ENCODE measurements around the gene UBE2Q2. TPM values are rescaled to one million over a fixed set of nuclear protein-coding genes. Genes with fewer than 3 reads are reported as not detected.
"Not testable (repeated sequence)": the region's sequence is repeated elsewhere in the genome, so short reads cannot be mapped to it uniquely, and the experiment has no call there.

The UBE2Q2 gene
- polyA plus RNA-seq, 1 donor (not counting 4 experiments of a cell fraction or from before 2014, with no cell fraction given), result 33.9 TPM

DNA sequence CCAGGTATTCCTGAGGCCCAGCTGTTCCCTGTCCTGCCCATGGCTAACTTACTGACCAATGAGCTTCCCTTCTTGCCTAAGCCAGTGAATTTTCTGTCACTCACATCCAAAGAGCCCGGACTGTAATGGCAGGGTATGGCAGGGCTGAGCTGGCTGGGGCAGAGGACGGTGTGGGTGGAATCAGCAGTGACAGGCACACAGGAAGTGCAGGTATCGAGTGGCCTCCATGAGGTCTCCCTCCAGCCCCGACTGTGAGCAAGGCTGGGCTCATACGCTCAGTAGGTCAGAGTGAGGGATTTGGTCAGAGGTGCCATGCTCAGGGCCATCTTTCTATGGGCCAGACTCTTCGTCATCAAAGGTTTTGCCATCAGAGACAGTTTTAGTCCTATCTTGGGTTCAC, 35.2 kb upstream of the UBE2Q2 start:
- H3K9ac ChIP-seq (ENCODE audit: control insufficient read depth, extremely low read depth, insufficient read depth, low read length); H3K36me3 ChIP-seq (ENCODE audit: control insufficient read depth in 2 of 2, extremely low read depth in 1 of 2, insufficient read depth in 2 of 2, low read length in 2 of 2); H3K4me3 ChIP-seq (ENCODE audit: control insufficient read depth in 2 of 3, extremely low read depth in 1 of 3, insufficient read depth in 2 of 3, low read depth in 1 of 3, low read length in 3 of 3); H2AFZ ChIP-seq (ENCODE audit: control insufficient read depth, low read length); H3K27ac ChIP-seq (ENCODE audit: control insufficient read depth, insufficient read depth, low read length); H4K20me1 ChIP-seq (ENCODE audit: control insufficient read depth, extremely low read depth, insufficient read depth, low read length); DNase-seq (ENCODE audit: low read depth, low spot score); H3K27me3 ChIP-seq (ENCODE audit: control insufficient read depth, extremely low read depth, insufficient read depth, low read length); H3K79me2 ChIP-seq (ENCODE audit: control insufficient read depth, insufficient read depth, low read length); H3K9me1 ChIP-seq (ENCODE audit: control insufficient read depth, extremely low read depth, insufficient read depth, low read length); H3K9me3 ChIP-seq (ENCODE audit: control insufficient read depth, low read depth, low read length); dilution Hi-C loops (cut with MboI; ENCODE audit: extremely low pct_ligation_motif_present, low sequenced_read_pairs); FAIRE-seq; H3K4me1 ChIP-seq (ENCODE audit: control insufficient read depth, extremely low read depth, insufficient read depth, low read length); H3K4me2 ChIP-seq (ENCODE audit: control insufficient read depth, extremely low read depth, insufficient read depth, low read depth, low read length): not testable (repeated sequence)

DNA sequence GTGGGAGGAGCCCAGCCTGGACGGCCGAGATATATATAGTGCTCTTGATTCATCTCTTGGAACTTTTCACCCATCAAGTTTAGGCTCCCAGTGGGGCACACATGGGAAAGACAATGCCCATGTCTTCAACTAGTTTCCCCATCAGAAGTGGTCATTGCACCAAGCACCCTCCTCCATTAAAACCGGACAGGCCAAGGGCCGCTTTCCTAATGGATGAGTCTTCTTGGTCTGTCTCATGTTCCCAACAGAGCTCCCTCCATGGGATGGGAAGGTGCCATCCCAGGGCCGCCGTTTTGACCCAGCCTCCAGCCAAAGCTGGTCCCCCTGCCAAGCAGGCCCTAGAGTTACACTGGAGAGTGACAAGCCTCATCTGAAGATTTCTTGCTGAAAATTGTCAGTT, 34.7 kb upstream of the UBE2Q2 start:
- no peak overlapping the region for H3K9ac ChIP-seq (ENCODE audit: control insufficient read depth, extremely low read depth, insufficient read depth, low read length)
- no peaks in the 10 kb centered on the region for H3K4me1 ChIP-seq (ENCODE audit: control insufficient read depth, extremely low read depth, insufficient read depth, low read length)
- DNase-seq (ENCODE audit: low read depth, low spot score), result no peak
- no peaks in the 10 kb centered on the region for H3K79me2 ChIP-seq (ENCODE audit: control insufficient read depth, insufficient read depth, low read length)
- dilution Hi-C loops (cut with MboI; ENCODE audit: extremely low pct_ligation_motif_present, low sequenced_read_pairs), result no loop called here
- no peak overlapping the region for H3K4me2 ChIP-seq (ENCODE audit: control insufficient read depth, extremely low read depth, insufficient read depth, low read depth, low read length)
- no peak overlapping the region for H3K4me3 ChIP-seq (ENCODE audit: control insufficient read depth in 2 of 3, extremely low read depth in 1 of 3, insufficient read depth in 2 of 3, low read depth in 1 of 3, low read length in 3 of 3)
- H3K9me3 ChIP-seq (ENCODE audit: control insufficient read depth, low read depth, low read length), result no peaks in the 10 kb centered on the region
- FAIRE-seq, result no peak
- no peak overlapping the region for H3K27ac ChIP-seq (ENCODE audit: control insufficient read depth, insufficient read depth, low read length)
- no peak overlapping the region for H2AFZ ChIP-seq (ENCODE audit: control insufficient read depth, low read length)
- H3K36me3 ChIP-seq (ENCODE audit: control insufficient read depth in 2 of 2, extremely low read depth in 1 of 2, insufficient read depth in 2 of 2, low read length in 2 of 2), result no peaks in the 10 kb centered on the region
- H3K9me1 ChIP-seq (ENCODE audit: control insufficient read depth, extremely low read depth, insufficient read depth, low read length), result no peaks in the 10 kb centered on the region
- H3K27me3 ChIP-seq (ENCODE audit: control insufficient read depth, extremely low read depth, insufficient read depth, low read length), result no peaks in the 10 kb centered on the region
- no peaks in the 10 kb centered on the region for H4K20me1 ChIP-seq (ENCODE audit: control insufficient read depth, extremely low read depth, insufficient read depth, low read length)
- no peak for TF ChIP-seq CTCF (optimal IDR thresholded peaks at IDR 0.05 in 1 of 3, IDR thresholded peaks at IDR 0.05 in 1 of 3, conservative IDR thresholded peaks at IDR 0.05 in 1 of 3; ENCODE audit: extremely low read depth in 1 of 3, insufficient read depth in 2 of 3, low read length in 3 of 3)
- no peak for TF ChIP-seq EZH2 (IDR thresholded peaks at IDR 0.05; ENCODE audit: low read length)

GRCh38 chr15:75809986-75810750, 33.1 kb upstream of the UBE2Q2 start:
- TF ChIP-seq CTCF (optimal IDR thresholded peaks at IDR 0.05 in 1 of 3, IDR thresholded peaks at IDR 0.05 in 1 of 3, conservative IDR thresholded peaks at IDR 0.05 in 1 of 3; ENCODE audit: extremely low read depth in 1 of 3, insufficient read depth in 2 of 3, low read length in 3 of 3) (peak; percentile 72 to 92 (median 80)), EZH2 (IDR thresholded peaks at IDR 0.05; ENCODE audit: low read length) (no peak)
- Histone ChIP-seq H2AFZ (ENCODE audit: control insufficient read depth, low read length) (peak overlapping the region; percentile 28), H3K9me3 (ENCODE audit: control insufficient read depth, low read depth, low read length) (no peaks in the 10 kb centered on the region), H3K4me2 (ENCODE audit: control insufficient read depth, extremely low read depth, insufficient read depth, low read depth, low read length) (no peak overlapping the region), H3K4me3 (ENCODE audit: control insufficient read depth in 2 of 3, extremely low read depth in 1 of 3, insufficient read depth in 2 of 3, low read depth in 1 of 3, low read length in 3 of 3) (no peak overlapping the region), H3K4me1 (ENCODE audit: control insufficient read depth, extremely low read depth, insufficient read depth, low read length) (no peaks in the 10 kb centered on the region), H3K27ac (ENCODE audit: control insufficient read depth, insufficient read depth, low read length) (no peak overlapping the region), H3K9me1 (ENCODE audit: control insufficient read depth, extremely low read depth, insufficient read depth, low read length) (no peaks in the 10 kb centered on the region), H3K9ac (ENCODE audit: control insufficient read depth, extremely low read depth, insufficient read depth, low read length) (no peak overlapping the region), H3K36me3 (ENCODE audit: control insufficient read depth in 2 of 2, extremely low read depth in 1 of 2, insufficient read depth in 2 of 2, low read length in 2 of 2) (no peaks in the 10 kb centered on the region), H3K27me3 (ENCODE audit: control insufficient read depth, extremely low read depth, insufficient read depth, low read length) (no peaks in the 10 kb centered on the region), H3K79me2 (ENCODE audit: control insufficient read depth, insufficient read depth, low read length) (no peaks in the 10 kb centered on the region), H4K20me1 (ENCODE audit: control insufficient read depth, extremely low read depth, insufficient read depth, low read length) (no peaks in the 10 kb centered on the region)
- DNase-seq (ENCODE audit: low read depth, low spot score), result peak; percentile 28
- FAIRE-seq, result peak; percentile 85
- dilution Hi-C loops (cut with MboI; ENCODE audit: extremely low pct_ligation_motif_present, low sequenced_read_pairs), result no loop called here

Measured in keratinocyte (primary cell).